ENCODE results near the gene E4F1.

E4F1 gene

DNA sequence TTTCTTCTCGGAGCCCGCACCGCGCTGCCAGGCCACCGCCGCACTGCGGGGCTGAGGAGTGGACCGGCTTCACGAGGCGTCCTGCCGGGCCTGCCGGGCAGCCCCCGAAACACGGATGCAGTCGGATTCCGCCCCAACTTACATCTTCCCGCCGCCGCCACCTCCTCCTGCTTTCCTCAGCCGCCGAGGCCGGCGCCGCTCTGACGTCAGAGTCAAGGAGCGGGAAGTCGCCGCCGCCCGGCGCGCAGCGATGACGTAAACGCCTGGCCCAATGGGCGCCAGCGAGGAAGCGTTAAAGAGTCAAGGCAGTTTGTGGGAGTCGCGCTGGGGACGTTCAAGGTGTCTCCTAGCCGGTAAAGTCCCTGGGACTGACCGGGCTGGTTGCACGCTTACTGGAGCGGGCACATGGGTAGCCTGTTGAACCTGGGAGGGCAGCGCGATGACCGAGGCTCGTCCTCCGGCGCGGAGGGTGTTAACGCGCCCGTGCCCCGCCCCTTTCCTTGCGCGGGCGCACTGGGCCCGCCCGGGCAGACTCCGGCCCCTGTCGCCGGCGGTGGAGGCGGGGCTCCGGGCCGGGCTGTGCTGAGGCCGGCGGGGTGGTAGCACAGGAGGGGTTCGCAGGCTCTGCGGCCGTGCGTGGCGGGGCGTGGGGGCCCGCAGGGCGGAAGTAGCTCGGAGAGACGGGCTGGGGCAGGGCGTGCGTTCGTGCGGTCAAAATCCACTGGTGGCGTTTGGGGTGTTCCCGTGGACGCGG, 44.7 kb downstream of the E4F1 start, which contains the start of gene RNPS1:
Gene RNPS1 (minus strand): TSS at position 214 of the 754 bp plus-strand sequence. CDS start 3,483 bp downstream, outside the sequence.
- peaks cover 34% of the 10 kb centered on the region for H3K4me1 ChIP-seq
- peak within 1 kb of the TSS; percentile 79 for H3K4me3 ChIP-seq
- H3K9ac ChIP-seq: peak within 1 kb of the TSS; percentile 97
- H3K36me3 ChIP-seq: peaks cover 32% of the 10 kb centered on the region
- peak within 1 kb of the TSS; percentile 94 for H3K4me2 ChIP-seq
- H3K9me3 ChIP-seq: no peaks in the 10 kb centered on the region
- no peaks in the 10 kb centered on the region for H3K27me3 ChIP-seq
- TF ChIP-seq Cebpa-rat (IDR thresholded peaks at IDR 0.05): 0 out of 2 replicates have a peak, but pooled peaks have one; percentile 26
- H3K27ac ChIP-seq: peak within 1 kb of the TSS; percentile 97
- H4K20me1 ChIP-seq: peaks cover 70% of the 10 kb centered on the region

DNA sequence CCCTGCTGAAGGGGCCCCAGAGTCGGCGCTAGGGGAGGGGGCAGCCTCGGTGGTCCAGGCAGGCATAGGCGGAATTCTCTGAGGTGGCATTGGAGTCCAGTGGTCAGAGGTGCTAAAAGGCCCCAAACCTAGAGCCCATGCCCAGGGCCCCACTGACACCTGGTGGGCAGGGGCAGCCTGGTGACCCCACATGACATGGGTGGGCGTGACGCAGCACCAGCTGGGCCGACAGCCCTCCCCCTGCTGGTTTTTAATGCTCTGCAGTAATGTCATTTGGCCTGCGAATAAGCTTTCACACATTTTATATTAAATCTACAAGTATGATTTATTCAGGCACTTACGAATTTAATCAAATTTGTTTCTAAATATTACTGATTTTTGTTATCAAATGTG, 46.7 kb downstream of the E4F1 start:
- H3K27ac ChIP-seq: no peak overlapping the region
- no peaks in the 10 kb centered on the region for H3K9me3 ChIP-seq
- no peak for TF ChIP-seq Cebpa-rat (IDR thresholded peaks at IDR 0.05)
- peak overlapping the region; percentile 94 for H3K4me2 ChIP-seq
- H3K36me3 ChIP-seq: peaks cover 18% of the 10 kb centered on the region
- H3K27me3 ChIP-seq: no peaks in the 10 kb centered on the region
- H3K4me1 ChIP-seq: peaks cover 34% of the 10 kb centered on the region
- no peak overlapping the region for H3K4me3 ChIP-seq
- H4K20me1 ChIP-seq: peaks cover 50% of the 10 kb centered on the region
- no peak overlapping the region for H3K9ac ChIP-seq

DNA sequence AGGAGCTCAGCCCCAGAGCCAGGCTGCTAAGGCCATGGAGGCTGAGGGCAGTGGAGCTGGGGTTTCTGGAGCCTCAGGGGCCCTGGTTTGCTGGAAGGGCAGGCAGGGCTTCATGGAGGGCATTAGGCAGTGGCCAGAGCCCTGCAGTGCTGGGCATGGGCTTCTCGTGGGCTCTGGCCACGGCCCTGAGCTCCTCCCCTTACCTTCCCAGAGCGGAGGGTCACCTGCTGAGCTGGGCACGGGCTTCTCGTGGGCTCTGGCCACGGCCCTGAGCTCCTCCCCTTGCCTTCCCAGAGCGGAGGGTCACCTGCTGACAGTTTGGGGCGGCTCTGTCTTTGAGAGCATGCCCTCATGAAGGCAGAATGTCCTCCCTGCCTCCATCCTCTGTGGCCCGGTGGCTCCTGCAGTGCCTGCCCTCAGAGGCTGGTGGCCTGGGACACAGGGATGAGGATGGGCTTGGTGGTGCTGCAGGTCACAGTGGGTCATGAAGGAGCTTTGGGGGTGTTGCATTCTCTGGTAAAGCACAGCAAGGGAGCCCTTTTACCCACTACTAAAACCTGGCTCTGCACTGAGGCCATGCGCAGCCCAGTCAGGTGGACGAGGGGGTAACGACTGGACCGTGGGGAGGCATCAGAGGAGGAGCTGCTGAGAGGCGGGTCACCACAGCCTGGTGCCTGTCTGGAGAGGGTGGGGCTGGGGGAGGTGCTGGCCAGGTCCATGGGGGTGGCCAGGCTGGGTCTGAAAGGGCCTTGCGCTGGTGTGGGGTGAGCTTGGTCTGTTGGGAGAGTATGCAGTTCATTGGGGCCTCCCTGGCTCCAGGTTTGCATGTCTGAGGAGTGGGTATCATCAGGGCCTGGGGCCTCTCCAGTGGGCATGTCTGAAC, 47.4 kb downstream of the E4F1 start:
- Histone ChIP-seq H3K27me3 (no peaks in the 10 kb centered on the region), H3K27ac (no peak overlapping the region), H3K9ac (no peak overlapping the region), H3K36me3 (peaks cover 10% of the 10 kb centered on the region), H3K4me3 (no peak overlapping the region), H3K4me2 (peak overlapping the region; percentile 94; the same call in 1 of the 2 replicates), H3K9me3 (no peaks in the 10 kb centered on the region), H4K20me1 (peaks cover 43% of the 10 kb centered on the region), H3K4me1 (peaks cover 30% of the 10 kb centered on the region)
- no peak for TF ChIP-seq Cebpa-rat (IDR thresholded peaks at IDR 0.05)

DNA sequence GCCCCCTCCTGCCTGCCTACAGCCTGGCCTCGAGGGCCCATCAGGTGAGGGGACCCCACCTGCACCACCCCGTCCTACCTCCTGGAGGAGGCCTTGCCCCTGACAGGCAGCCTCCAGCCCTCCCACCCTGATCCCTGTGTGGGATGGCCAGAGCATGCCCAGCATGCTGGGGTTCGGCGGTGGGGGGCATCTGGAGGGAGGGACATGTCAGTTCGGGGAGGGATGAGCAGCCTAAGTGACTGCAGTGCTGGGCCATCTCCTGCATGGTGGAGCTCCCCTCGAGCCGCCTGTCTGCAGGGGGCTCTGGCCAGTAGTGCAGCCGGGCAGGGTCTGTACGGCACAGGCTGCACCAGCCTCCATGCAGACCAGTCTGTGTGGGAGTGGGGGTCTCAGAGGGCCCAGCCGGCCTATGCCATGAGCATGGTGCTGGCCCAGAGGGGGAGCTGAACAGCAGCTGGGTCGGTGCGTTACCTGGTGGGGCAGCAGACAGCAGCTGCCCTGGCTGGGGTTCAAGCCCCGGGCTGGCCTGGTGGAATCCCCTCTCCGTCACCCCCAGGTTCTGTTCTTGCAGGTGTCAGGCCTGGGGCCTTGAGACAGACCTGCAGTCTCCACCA, 48.6 kb downstream of the E4F1 start:
- H3K4me2 ChIP-seq: no peak overlapping the region
- H4K20me1 ChIP-seq: peaks cover 32% of the 10 kb centered on the region
- no peak overlapping the region for H3K4me3 ChIP-seq
- H3K27ac ChIP-seq: no peak overlapping the region
- H3K9me3 ChIP-seq: no peaks in the 10 kb centered on the region
- H3K27me3 ChIP-seq: no peaks in the 10 kb centered on the region
- no peak overlapping the region for H3K9ac ChIP-seq
- no peak for TF ChIP-seq Cebpa-rat (IDR thresholded peaks at IDR 0.05)
- peaks cover 26% of the 10 kb centered on the region for H3K4me1 ChIP-seq
- peaks cover 14% of the 10 kb centered on the region; the same call in 1 of the 2 replicates for H3K36me3 ChIP-seq

DNA sequence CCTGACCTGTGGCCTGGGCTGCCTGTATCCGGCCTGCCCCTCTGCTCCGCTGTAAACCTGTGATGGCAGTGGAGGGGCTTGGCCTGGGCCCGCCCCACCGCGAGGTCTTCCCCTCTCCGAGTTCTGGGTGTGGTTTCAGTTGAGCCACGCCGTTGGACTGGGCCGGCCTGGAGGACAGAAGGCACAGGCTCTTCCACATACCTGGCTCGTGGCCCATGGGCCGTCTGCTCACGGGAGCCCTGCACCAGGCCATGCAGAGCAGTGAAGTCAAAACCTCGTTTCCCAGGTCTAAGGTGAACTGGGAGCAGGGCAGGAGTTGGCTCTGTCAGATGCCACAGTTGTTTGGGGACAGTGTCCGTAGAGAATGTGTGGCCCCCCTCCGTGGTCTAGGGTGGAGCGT, 50.1 kb downstream of the E4F1 start:
- Histone ChIP-seq H3K4me1 (peaks cover 26% of the 10 kb centered on the region), H3K27me3 (no peaks in the 10 kb centered on the region), H3K9ac (no peak overlapping the region), H3K4me3 (no peak overlapping the region), H3K9me3 (no peaks in the 10 kb centered on the region), H4K20me1 (peaks cover 23% of the 10 kb centered on the region), H3K4me2 (no peak overlapping the region), H3K27ac (no peak overlapping the region), H3K36me3 (peaks cover 24% of the 10 kb centered on the region; the same call in 1 of the 2 replicates)
- TF ChIP-seq Cebpa-rat (IDR thresholded peaks at IDR 0.05): no peak

DNA sequence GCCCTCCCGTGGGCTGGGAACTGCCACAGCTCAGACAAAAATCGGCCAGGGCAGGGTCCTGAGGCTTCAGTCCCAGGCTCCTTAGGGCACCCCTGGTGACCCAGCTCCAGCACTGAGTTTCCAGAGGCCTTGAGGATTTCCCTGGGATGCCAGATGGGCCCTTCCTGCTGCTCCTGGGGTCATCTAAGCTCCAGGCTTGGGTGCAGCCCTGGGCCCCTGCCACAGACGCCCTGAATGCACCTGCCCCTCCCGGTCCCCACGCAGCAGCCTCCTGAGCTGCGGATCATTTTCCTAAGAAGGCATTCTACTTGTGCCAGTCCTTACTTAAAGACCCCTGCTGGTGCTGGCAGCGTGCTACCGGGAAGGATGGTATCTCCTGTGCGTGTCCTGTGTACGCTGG, 50.5 kb downstream of the E4F1 start:
- peak overlapping the region; percentile 22; the same call in 1 of the 2 replicates for H3K9ac ChIP-seq
- H3K4me3 ChIP-seq: no peak overlapping the region
- no peak overlapping the region for H3K27ac ChIP-seq
- no peaks in the 10 kb centered on the region for H3K9me3 ChIP-seq
- no peaks in the 10 kb centered on the region for H3K27me3 ChIP-seq
- H3K4me1 ChIP-seq: peaks cover 25% of the 10 kb centered on the region
- TF ChIP-seq Cebpa-rat (IDR thresholded peaks at IDR 0.05): no peak
- no peak overlapping the region for H3K4me2 ChIP-seq
- H3K36me3 ChIP-seq: peaks cover 24% of the 10 kb centered on the region; the same call in 1 of the 2 replicates
- peaks cover 20% of the 10 kb centered on the region for H4K20me1 ChIP-seq

DNA sequence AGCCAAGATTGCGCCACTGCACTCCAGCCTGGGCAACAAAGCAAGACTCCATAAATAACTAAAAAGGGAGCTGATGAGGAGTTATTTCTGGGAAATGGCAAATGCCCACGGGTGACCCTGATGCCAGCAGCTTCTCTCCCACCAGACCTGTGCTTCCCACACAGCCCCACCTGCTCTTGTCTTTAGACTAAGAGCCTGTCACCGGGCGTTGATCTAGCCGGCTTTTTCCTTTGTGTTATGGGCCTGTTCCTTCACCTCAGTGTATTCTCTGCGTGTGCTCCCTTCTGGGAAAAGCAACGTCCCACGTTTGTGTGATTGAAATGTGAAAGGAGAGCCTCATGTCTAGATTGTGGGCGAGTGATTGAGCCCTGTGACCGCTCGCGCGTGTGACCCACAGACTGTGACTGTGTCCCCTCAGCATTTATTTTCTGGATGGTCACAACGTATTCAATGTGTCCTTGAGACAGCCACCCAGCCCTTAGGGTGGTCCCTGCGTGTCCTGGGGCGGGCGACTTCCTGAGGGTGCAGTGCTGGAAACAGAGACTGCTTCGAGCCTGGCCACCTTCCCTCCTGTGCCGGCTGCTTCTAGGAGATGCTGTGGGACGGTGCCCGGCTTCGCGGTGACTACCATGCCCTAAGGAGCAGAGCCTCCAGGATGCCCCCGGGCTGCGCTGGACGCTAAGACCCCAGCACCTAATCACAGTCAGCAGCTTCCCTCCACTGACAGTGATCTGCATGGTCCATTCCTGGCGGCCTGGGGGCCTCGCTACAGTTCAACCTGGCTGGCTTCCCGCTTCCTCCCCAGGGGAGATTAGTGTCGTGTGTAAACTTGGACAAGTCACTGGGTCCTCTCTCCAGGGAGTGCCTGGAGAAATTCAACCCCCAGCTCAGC, 52.3 kb downstream of the E4F1 start:
- Histone ChIP-seq H3K4me1 (peaks cover 8% of the 10 kb centered on the region), H3K9me3 (no peaks in the 10 kb centered on the region), H4K20me1 (peaks cover 3% of the 10 kb centered on the region; the same call in 1 of the 2 replicates), H3K4me3 (no peak overlapping the region), H3K4me2 (peak overlapping the region; percentile 32), H3K36me3 (peaks cover 24% of the 10 kb centered on the region; the same call in 1 of the 2 replicates), H3K9ac (peak overlapping the region; percentile 48; the same call in 1 of the 2 replicates), H3K27me3 (no peaks in the 10 kb centered on the region), H3K27ac (0 out of 2 replicates have a peak overlapping the region, but pooled peaks have one; percentile 38)
- no peak for TF ChIP-seq Cebpa-rat (IDR thresholded peaks at IDR 0.05)

DNA sequence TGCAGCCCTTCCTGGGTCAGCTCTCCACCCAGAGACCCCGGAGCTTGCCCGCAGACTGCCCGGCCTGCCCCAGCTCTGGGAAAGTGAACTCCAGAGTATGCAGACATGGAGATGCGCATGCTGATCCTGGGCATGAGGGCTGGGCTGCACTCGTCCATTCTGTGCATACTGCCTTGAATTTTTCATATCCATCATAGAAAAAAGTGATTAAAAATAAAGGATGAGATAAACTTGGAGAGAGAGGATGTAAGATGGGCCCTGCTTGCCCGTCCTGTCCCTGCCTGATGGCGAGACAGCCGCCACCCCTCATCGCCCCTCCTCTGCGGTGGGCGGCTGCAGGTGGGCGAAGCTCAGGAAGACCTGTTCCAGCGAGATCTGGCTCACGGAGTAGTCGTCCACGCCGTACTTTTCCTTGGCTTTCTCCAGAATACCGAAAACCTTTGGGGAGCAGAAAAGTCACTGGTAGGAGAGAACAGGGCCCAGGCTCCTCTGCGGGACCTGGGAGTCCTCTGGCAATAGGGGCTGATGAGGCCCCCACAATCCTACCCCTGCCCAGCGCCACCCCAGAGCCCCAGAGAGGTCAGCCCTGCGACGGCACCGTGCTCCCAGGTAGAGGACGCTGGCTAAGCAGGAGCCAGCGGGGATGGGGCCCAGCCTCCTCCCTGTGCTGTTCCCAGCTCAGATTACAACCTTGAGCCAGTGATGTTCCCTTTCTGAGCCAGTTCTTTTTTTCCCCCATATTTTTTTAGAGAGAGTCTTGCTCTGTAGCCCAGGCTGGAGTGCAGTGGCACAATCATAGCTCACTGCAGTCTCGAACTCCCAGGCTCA, 53.2 kb downstream of the E4F1 start:
- TF ChIP-seq Cebpa-rat (IDR thresholded peaks at IDR 0.05): no peak
- Histone ChIP-seq H3K27me3 (no peaks in the 10 kb centered on the region), H4K20me1 (no peaks in the 10 kb centered on the region), H3K36me3 (peaks cover 24% of the 10 kb centered on the region; the same call in 1 of the 2 replicates), H3K27ac (0 out of 2 replicates have a peak overlapping the region, but pooled peaks have one; percentile 38), H3K9me3 (no peaks in the 10 kb centered on the region), H3K4me2 (peak overlapping the region; percentile 32), H3K4me3 (no peak overlapping the region), H3K4me1 (peaks cover 8% of the 10 kb centered on the region), H3K9ac (peak overlapping the region; percentile 48; the same call in 1 of the 2 replicates)
